Stimulated activated effector memory CD8-positive, alpha-beta T cell treated with anti-CD3 and anti-CD28 coated beads, Interleukin-12 subunit alpha, Interleukin-12 subunit beta, amount 100 ng/mL, for 72 hours (primary cell): ENCODE results near the gene MMRN2.

ENCODE experiments used
- ATAC-seq: fragments of 150-1000 bp; cut with Tn5 transposase; 2 replicates; pipeline ENCODE4 v1.10.0; 2021
- DNase-seq, 2 donors: peaks; one replicate each; pipeline ENCODE4 v3.0.0; 2021 to 2022; ENCODE audit warnings: low spot score in 2 of 2
- H3K27ac Mint-ChIP-seq: one replicate; pipeline ENCODE4 v1.8.0; 2022; ENCODE audit warnings: mild to moderate bottlenecking, mixed read lengths
- H3K36me3 Mint-ChIP-seq: one replicate; pipeline ENCODE4 v1.8.0; 2022; ENCODE audit warnings: mild to moderate bottlenecking, mixed read lengths
- H3K4me1 Mint-ChIP-seq: one replicate; pipeline ENCODE4 v1.8.0; 2022; ENCODE audit warnings: mixed read lengths
- H3K4me3 Mint-ChIP-seq: one replicate; pipeline ENCODE4 v1.8.0; 2022; ENCODE audit warnings: mild to moderate bottlenecking, mixed read lengths
- H3K9me3 Mint-ChIP-seq: one replicate; pipeline ENCODE4 v1.8.0; 2022; ENCODE audit warnings: mixed read lengths

MMRN2 gene

DNA sequence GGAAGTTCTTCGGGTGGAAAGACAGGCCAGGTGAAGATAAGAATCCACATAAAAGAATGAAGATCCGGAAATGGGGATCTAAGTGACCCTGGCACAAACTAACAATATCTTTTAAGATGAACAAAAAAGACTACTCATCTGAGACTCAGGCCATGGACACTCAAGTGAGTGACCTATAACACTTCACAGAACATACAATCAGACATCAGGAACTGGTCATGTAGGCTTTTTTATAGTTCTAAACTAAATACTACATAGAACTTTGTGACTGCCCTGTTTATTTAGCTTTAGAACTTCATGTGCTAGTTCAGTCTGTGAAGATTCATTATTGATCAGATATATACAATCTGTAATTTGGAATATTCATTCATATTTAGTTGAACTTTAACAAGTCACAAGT lies 52.8 kb downstream of the MMRN2 start:
- Mint-ChIP-seq H3K9me3 (no peaks in the 10 kb centered on the region), H3K36me3 (peaks cover 45% of the 10 kb centered on the region), H3K4me1 (no peaks in the 10 kb centered on the region), H3K4me3 (no peak overlapping the region), H3K27ac (no peak overlapping the region)
- ATAC-seq (no peak), DNase-seq (no peak)

DNA sequence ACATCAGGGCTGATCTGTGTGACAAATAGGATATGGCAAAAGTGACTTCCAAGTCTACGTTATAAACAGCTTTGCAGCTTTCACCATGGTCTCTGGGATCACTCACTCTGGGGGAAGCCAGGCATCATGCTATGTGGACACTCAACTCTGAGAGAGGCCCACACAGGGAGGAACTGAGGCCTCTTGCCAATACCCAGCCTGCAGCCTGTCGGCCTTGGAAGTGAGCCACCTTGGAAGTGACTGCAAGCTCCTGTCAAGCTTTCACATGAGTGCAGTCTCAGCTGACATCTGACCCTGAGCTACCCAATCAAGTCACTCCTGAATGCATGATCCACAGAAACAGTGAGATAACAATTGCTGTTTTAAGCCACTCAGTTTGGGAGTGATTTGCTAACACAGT lies 56.5 kb downstream of the MMRN2 start:
- Mint-ChIP-seq H3K4me3 (no peak overlapping the region), H3K36me3 (peaks cover 33% of the 10 kb centered on the region), H3K27ac (no peak overlapping the region), H3K4me1 (no peaks in the 10 kb centered on the region), H3K9me3 (no peaks in the 10 kb centered on the region)
- ATAC-seq = no peak
- DNase-seq = no peak

- Mint-ChIP-seq H3K36me3 (peaks cover 23% of the 10 kb centered on the region), H3K9me3 (no peaks in the 10 kb centered on the region), H3K4me1 (no peaks in the 10 kb centered on the region), H3K4me3 (no peak overlapping the region), H3K27ac (no peak overlapping the region)
- peak in 1 of 2 donors; percentile 57 for DNase-seq
- peak; percentile 56 for ATAC-seq
Observed at GRCh38 chr10:86899670-86900276, 57.6 kb downstream of the MMRN2 start.

DNA sequence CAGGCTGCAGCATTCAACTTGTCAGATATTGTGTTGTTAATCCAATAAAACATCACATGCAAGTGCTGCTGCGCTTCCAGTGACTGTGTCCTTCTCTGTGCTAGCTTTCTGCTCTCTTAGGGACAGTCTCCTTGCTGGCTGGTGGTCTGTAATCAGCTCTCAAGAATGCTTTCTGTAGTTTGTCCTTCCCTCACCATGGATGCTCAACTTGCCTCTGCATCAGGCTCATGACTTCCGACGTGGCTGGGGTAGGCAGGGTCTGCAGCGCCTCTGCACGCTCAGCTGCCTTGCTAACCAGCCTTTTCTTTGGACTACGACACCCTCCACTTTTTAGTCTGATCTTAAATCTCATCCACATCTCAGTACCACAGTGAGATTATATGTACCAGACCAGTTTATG lies 58.3 kb downstream of the MMRN2 start:
- H3K4me3 Mint-ChIP-seq = no peak overlapping the region
- no peak overlapping the region for H3K27ac Mint-ChIP-seq
- peaks cover 19% of the 10 kb centered on the region for H3K36me3 Mint-ChIP-seq
- H3K9me3 Mint-ChIP-seq = no peaks in the 10 kb centered on the region
- DNase-seq = no peak
- ATAC-seq = no peak
- no peaks in the 10 kb centered on the region for H3K4me1 Mint-ChIP-seq

GRCh38 chr10:86898511-86898910 lies 58.9 kb downstream of the MMRN2 start:
- ATAC-seq = no peak
- Mint-ChIP-seq H3K9me3 (no peaks in the 10 kb centered on the region), H3K36me3 (peaks cover 19% of the 10 kb centered on the region), H3K4me3 (no peak overlapping the region), H3K4me1 (no peaks in the 10 kb centered on the region), H3K27ac (no peak overlapping the region)
- DNase-seq = no peak

DNA sequence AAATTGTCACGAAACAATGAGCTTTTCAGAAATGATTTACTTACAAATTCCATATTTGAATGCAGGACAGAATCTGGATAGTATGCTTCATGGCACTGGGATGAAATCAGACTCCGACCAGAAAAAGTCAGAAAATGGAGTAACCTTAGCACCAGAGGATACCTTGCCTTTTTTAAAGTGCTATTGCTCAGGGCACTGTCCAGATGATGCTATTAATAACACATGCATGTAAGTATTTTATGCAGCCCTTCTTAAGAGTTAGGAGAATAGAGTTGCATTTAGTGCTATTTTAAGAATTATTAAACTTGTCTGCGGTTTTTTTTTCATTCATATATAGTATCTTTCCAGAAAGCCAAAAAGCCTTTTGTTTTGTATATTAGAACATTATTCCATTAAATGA lies 67.4 kb downstream of the MMRN2 start:
- H3K4me3 Mint-ChIP-seq = no peak overlapping the region
- ATAC-seq (no peak), DNase-seq (no peak)
- H3K27ac Mint-ChIP-seq = no peak overlapping the region
- H3K4me1 Mint-ChIP-seq = peaks cover 9% of the 10 kb centered on the region
- H3K36me3 Mint-ChIP-seq = peaks cover 32% of the 10 kb centered on the region
- no peaks in the 10 kb centered on the region for H3K9me3 Mint-ChIP-seq

DNA sequence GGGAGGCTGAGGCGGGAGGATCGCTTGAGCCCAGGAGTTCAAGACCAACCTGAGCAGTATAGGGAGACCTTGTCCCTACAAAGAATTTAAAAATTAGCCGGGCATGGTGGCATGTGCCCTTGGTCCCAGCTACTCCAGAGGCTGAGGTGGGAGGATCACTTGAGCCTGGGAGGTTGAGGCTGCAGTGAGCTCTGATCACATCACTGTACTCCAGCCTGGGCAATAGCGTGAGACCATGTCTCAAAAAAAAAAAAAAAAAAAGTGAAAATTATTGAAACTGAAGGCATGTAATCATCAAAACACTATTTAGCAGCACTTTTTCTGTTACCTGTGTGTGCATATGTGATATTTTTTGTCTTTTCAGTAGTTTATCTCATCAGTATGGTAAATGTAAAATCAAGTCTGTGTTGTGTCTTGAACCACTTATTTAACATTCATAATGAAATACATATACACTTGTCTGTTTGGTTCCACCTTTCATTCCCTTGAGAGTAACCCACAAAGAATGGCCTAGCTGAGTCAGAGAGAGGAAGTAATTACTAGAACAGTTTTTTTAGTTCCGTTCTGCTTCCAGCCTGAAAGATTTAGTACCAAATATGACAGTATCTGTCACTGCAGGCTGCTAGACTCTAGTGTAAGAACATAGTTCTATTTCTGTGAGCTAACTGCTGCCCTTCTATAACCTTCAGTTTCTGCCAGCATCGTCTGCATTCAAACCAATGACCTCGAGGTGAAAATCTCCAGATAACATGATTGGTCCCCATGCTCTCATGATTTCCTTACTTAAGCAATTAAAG lies 68.6 kb downstream of the MMRN2 start:
- ATAC-seq = peak; percentile 97

More for the DNA sequence above, 68.6 kb downstream of the MMRN2 start:
- H3K4me1 Mint-ChIP-seq = peaks cover 9% of the 10 kb centered on the region
- H3K4me3 Mint-ChIP-seq = no peak overlapping the region
- H3K9me3 Mint-ChIP-seq = no peaks in the 10 kb centered on the region
- peak overlapping the region; percentile 5 for H3K27ac Mint-ChIP-seq
- DNase-seq = no peak
- H3K36me3 Mint-ChIP-seq = peaks cover 31% of the 10 kb centered on the region
